AG04449 (cell line): ENCODE measurements around the gene OVOL1.

Experiments used
- CTCF ChIA-PET: fragments of 350-600 bp; formaldehyde crosslinking; extraction: SDS; loops from one replicate; lab custom pipeline; 2021; ENCODE audit warnings: antibody characterized with exemption; lab: Yijun Ruan, JAX
- POLR2A ChIA-PET: fragments of 400-600, 350-600 bp; formaldehyde crosslinking; extraction: SDS; loops from one replicate; lab custom pipeline; 2020; ENCODE audit warnings: antibody characterized with exemption, inconsistent platforms; lab: Yijun Ruan, JAX
- DNase-seq: peaks from one replicate; pipeline ENCODE4 v3.0.0-alpha.2; 2010; ENCODE audit warnings: low read depth, low spot score
- H3K4me3 ChIP-seq: 2 replicates; pipeline ENCODE4 v1.5.1; 2011; ENCODE audit warnings: low read depth, mild to moderate bottlenecking, control low read depth, low read length
- CTCF ChIP-seq: IDR thresholded peaks from one replicate; pipeline ENCODE4 v1.5.1; 2011; ENCODE audit warnings: mild to moderate bottlenecking, moderate library complexity, low read length, control low read depth, inconsistent platforms; ENCODE audit not compliant: insufficient read depth; ENCODE audit errors: missing control alignments

Gene OVOL1

GRCh38 chr11:65801153-65801987, 14.5 kb downstream of the OVOL1 start:
- no peak for DNase-seq

GRCh38 chr11:65802841-65803240, 16.0 kb downstream of the OVOL1 start:
- TF ChIP-seq CTCF, result no peak

More at GRCh38 chr11:65801153-65801987, 14.5 kb downstream of the OVOL1 start:
- no peak for TF ChIP-seq CTCF
- H3K4me3 ChIP-seq, result no peak overlapping the region
- ChIA-PET POLR2A (no interaction called here), CTCF (interaction anchor here (0.7 to 1.3 kb wide), 4 partner anchors 14 to 92 kb away, joined by 3 read pairs; partner anchors contain the start of genes AP5B1 and KAT5)

GRCh38 chr11:65803797-65804492, 17.1 kb downstream of the OVOL1 start:
- POLR2A ChIA-PET, result no interaction called here

More at GRCh38 chr11:65802841-65803240, 16.0 kb downstream of the OVOL1 start:
- ChIA-PET CTCF (interaction anchor here (0.6 to 4.1 kb wide), 5 partner anchors 15 to 220 kb away, joined by 3 to 24 read pairs (median 3); partner anchors contain the start of gene AP5B1), POLR2A (no interaction called here)
- no peak for DNase-seq
- H3K4me3 ChIP-seq, result no peak overlapping the region

GRCh38 chr11:65806979-65807378, 20.1 kb downstream of the OVOL1 start:
- ChIA-PET CTCF (interaction anchor here (0.8 to 4.2 kb wide), 6 partner anchors 8 to 96 kb away, joined by 3 to 47 read pairs (median 6); partner anchors contain the start of gene KAT5), POLR2A (no interaction called here)

More at GRCh38 chr11:65803797-65804492, 17.1 kb downstream of the OVOL1 start:
- CTCF ChIA-PET, result interaction anchor here (0.6 to 4.1 kb wide), 3 partner anchors 14 to 93 kb away, joined by 3 to 24 read pairs (median 3); no protein-coding TSS in a partner anchor
- H3K4me3 ChIP-seq, result no peak overlapping the region
- TF ChIP-seq CTCF, result no peak
- DNase-seq, result no peak

GRCh38 chr11:65808744-65809341, 22.0 kb downstream of the OVOL1 start:
- no peak for DNase-seq
- H3K4me3 ChIP-seq, result no peak overlapping the region
- ChIA-PET CTCF (interaction anchor here (0.6 to 4.2 kb wide), 4 partner anchors 9 to 97 kb away, joined by 3 to 47 read pairs (median 6); partner anchors contain the start of gene KAT5), POLR2A (interaction anchor here (1.0 kb wide), 1 partner anchor 97 kb away, joined by 4 read pairs; the partner anchor contains the start of gene KAT5)
- TF ChIP-seq CTCF, result no peak

More at GRCh38 chr11:65806979-65807378, 20.1 kb downstream of the OVOL1 start:
- H3K4me3 ChIP-seq, result no peak overlapping the region
- no peak for DNase-seq
- TF ChIP-seq CTCF, result no peak
